ENCODE data around the gene SSUH2. TPM values are rescaled to one million over a fixed set of nuclear protein-coding genes. Genes with fewer than 3 reads are reported as not detected.

Gene SSUH2
- total RNA-seq, 1 experiment from 2014 or later, result 0.94 TPM

GRCh38 chr3:8597219-8597853 is 47.3 kb downstream of the SSUH2 start (continued):
- no peak for TF ChIP-seq ZMAT4 (CRISPR knock-in tag; IDR thresholded peaks at IDR 0.05)
- no peak for TF ChIP-seq MLX (CRISPR knock-in tag; IDR thresholded peaks at IDR 0.05)
- TF ChIP-seq RELA (CRISPR knock-in tag; IDR thresholded peaks at IDR 0.05; ENCODE audit: borderline replicate concordance), result no peak

GRCh38 chr3:8596321-8597218 is 48.0 kb downstream of the SSUH2 start:
- DNase-seq (ENCODE audit: low spot score), result no peak
- no peak overlapping the region for H3K4me3 Mint-ChIP-seq
- TF ChIP-seq TP53 (CRISPR knock-in tag; IDR thresholded peaks at IDR 0.05) (no peak), ZNF317 (CRISPR knock-in tag; IDR thresholded peaks at IDR 0.05; ENCODE audit: borderline replicate concordance, low read depth) (no peak), AR (CRISPR knock-in tag; IDR thresholded peaks at IDR 0.05) (no peak), ZMAT4 (CRISPR knock-in tag; IDR thresholded peaks at IDR 0.05) (no peak), ZNF671 (CRISPR knock-in tag; IDR thresholded peaks at IDR 0.05) (no peak), ESRRA (CRISPR knock-in tag; IDR thresholded peaks at IDR 0.05; ENCODE audit: borderline replicate concordance) (no peak), IRF1 (CRISPR knock-in tag; IDR thresholded peaks at IDR 0.05) (no peak), ZNF138 (CRISPR knock-in tag; conservative IDR thresholded peaks at IDR 0.05) (no peak), SOX15 (CRISPR knock-in tag; IDR thresholded peaks at IDR 0.05) (no peak), PRRX2 (CRISPR knock-in tag; IDR thresholded peaks at IDR 0.05) (no peak), CREM (CRISPR knock-in tag; IDR thresholded peaks at IDR 0.05) (no peak), ZNF532 (CRISPR knock-in tag; IDR thresholded peaks at IDR 0.05; ENCODE audit: borderline replicate concordance) (no peak)
- H3K4me1 Mint-ChIP-seq, result 0 out of 2 replicates have a peak, but pooled peaks cover 4% of the 10 kb centered on the region
- ATAC-seq, result no peak
- H3K9me3 Mint-ChIP-seq, result no peaks in the 10 kb centered on the region
- POLR2A ChIA-PET, result no interaction called here
- no peaks in the 10 kb centered on the region for H3K27me3 Mint-ChIP-seq (ENCODE audit: low read depth)
- CTCF ChIA-PET, result interaction anchor here (1.9 kb wide), 1 partner anchor 155 kb away, joined by 5 read pairs; no protein-coding TSS in a partner anchor
- no peak overlapping the region for H3K27ac Mint-ChIP-seq
- no peaks in the 10 kb centered on the region for H3K36me3 Mint-ChIP-seq
